GM21360 (cell line): ENCODE data around the gene MVB12B.

Experiments
- ATAC-seq: cut with Tn5 transposase; IDR thresholded peaks from one replicate; pipeline ENCODE4 v1.9.1; 2021; ENCODE audit warnings: mild to moderate bottlenecking, moderate library complexity; ENCODE audit not compliant: unreplicated experiment

MVB12B gene

DNA sequence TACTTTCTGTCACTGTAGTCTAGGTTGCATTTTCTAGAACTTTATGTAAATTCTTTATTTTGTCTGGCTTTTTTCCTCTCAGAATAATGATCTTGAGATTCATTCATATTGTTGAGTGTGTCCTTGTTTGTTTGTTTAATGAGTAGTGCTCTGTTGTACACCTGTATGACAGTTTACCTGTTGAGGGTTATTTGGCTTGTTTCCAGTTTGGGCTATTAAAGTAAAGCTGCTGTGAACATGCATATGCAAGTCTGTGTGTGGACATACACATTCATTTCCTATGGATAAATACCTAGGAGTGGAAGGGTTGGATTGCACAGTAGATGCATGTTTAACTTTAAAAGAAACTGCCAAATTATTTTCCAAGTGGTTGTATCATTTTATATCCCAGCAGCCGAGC, 30.4 kb downstream of the MVB12B start:
- no peak for ATAC-seq

DNA sequence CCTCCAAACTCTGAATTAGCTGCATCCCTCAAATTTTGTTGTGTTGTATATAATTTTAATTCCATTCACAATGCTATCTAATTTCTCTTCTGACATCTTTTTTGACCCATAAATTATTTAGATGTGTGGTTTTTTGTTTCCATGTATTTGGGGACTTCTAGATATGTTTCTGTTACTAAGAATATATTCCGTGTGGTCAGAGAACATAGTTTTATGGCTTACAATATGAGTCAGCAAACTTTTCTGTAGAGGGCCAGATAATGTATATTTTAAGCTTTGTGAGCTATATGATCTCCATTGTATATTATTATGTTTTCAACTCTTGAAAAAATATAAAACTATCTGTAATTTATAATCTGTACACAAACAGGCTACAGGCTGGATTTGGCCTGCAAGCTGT, 33.4 kb downstream of the MVB12B start:
- ATAC-seq = no peak

DNA sequence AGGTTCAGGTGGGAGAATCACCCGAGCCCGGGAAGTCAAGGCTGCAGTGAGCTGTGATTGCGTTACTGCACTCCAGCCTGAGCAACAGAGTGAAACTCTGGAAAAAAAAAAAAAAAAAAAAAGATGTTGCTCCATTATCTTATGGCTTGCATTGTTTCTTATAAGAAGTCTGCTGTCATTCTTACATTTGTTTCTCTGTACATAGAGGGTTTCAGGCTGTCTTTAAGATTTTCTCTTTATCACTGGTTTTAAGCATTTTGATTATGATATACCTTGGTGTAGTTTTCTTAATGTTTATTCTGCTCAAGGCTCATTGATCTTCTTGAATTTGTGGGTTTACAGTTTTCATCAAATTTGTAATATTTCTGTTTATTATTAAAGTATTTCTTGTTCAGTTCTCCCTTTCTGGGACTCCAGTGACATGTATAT, 35.2 kb downstream of the MVB12B start:
- ATAC-seq = no peak

DNA sequence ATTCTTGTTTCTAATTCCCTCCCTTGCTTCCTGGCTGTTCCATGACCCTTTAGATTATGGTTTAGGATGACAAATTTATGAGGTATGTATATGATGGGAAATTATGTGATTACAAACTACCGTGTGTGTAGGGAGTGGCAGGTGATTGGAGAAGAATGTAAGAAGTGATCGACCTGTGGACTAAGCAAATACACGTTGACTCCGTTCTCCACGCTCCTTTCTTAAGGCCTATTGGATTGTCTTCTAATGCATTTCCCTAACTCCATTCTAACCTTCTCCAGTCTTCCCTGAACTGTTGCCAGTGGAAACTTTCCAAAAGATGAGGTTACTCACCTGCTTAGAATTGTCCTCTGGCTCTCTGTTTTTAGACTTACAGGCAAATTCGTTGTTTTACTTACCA, 36.6 kb downstream of the MVB12B start:
- ATAC-seq = no peak

DNA sequence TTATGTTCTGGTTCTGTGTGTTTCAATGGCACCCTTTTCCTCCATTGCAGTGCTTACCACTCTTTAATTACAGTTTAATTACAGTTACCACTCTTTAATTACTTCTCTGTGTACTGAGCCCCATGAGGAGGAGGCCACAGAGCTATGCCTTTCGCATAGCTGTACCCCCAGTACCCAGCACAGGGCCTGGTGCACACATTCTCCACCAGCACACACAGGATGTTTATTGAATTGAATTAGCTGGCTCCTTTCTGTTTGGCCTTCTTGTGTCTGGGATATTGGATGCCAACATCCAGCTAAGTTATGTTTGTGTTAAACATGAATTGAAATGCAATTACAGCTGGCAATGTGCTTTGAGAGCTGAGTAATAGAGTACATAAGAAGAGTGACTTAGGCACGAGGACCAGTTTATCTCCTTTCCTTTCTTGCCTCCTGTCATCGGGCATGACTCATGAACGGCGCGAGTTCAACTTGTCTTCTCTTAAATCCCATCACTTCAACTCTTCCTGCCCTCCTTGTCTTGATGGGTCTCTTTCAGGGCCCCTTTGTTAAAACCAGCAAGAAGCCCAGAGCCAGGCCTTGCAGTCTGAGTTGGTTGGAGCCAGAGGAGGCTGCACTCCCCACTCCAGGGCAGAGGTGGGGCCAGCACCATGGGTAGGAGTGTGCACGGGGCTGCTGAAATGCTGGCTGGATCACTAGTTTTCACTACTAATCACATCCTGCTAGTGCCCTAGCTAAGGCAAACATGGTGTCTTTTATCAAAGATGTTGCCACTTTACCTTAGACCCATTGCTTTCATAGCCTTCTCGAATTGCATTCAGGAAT, 37.4 kb downstream of the MVB12B start:
- ATAC-seq = no peak

DNA sequence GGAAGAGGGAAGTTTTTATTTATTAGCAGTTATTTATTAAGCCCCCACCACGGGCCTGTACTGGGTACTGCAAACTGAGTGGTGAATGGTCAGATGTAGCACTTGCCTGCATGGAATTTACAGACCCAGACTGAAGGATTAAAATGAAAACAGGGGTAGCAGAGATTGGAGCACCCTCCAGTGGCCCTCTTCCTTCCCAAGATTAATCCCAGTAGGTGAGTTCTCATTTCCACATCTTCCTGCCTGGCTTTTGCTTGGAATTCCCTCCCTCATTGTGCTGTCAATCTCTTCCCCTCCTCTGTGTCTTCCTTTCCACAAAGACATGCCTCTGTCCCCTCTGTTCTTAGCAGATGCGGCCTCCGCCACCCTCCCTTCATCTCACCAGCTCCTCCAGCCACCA, 39.2 kb downstream of the MVB12B start:
- no peak for ATAC-seq

DNA sequence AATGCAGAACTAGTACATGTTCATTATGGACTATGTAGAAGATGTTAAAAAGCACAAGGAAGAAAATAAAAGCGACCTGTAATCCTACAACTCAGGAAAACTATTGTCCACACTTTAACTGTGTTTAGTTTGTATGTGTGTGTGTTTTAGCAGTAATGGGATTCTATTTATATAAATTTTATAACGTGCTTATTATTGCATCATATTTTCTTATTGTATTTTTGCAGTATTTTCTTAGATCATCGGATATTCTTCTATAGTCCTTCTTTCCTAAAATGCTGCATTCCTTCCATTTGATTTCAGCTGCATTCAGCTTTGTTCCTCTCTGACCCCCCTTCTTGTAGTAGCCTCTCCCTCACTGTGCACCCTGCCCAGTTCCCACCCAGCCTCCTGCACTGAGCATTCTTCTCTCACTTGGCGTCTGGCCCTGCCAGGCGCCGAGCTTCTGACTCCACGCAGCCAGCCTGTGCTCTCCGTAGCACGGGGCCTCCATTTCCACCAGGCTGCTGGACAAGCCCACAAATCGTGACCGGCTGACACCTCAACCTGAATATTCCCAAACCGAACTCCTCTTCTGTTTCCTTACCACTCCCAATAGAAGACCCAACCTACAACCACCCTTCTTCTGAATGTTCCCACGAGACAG, 39.9 kb downstream of the MVB12B start:
- ATAC-seq = no peak

DNA sequence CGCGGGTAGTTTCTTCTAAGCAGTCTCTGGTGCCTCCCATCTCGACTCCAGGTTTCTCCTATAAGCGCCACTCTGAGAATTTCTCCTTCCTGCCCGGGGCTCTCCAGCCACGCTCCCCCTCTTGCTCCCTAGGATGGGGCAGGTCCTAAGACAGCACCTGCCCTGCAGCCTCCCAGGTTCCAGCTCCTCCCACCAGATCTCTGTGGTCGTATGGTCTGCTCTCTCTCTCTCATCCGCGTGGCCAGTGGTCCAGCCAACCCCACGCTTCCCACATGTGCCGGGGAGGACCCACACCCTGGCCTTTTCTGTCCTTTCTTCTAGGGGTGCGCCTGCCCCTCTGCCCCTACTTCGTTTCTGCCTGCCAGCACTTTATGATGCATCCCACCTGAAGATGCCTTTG, 40.5 kb downstream of the MVB12B start:
- no peak for ATAC-seq

DNA sequence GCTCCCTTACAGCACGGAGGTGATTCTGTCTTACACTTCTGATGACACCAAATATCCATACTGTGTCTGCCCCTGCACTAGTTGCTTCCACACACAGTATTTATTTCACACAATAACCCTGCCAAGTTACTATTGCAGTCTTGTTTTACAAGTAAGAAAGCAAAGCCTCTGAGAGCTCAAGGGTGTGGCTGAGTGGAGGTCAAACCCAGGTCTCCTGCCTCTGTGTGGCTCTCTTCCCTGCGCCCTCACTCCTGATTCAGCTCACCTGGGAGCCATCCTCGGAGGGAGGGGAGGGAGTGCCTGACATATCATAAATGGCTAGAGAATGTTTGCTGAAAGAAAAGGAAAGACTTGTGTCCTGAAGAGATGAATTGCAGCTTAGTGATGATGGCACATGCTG, 41.0 kb downstream of the MVB12B start:
- no peak for ATAC-seq

DNA sequence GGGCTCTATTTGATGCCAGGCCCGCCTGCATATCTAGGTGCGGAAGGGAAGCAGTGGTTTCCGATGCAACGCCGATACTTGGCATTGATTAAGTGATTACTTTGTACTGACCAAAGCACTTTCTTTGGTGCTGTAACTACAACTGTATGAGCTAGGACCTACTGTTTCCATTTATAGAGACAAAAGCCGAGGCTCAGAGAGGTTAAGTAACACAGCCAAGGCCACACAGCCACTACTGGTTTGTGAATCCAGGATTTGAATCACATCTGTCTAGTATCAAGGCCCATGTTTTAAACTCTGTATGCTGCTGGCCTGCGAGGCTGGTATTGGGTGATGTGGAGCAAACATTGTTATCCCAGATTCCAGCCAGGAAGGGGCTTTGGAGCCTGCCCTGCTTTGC, 41.4 kb downstream of the MVB12B start:
- no peak for ATAC-seq

DNA sequence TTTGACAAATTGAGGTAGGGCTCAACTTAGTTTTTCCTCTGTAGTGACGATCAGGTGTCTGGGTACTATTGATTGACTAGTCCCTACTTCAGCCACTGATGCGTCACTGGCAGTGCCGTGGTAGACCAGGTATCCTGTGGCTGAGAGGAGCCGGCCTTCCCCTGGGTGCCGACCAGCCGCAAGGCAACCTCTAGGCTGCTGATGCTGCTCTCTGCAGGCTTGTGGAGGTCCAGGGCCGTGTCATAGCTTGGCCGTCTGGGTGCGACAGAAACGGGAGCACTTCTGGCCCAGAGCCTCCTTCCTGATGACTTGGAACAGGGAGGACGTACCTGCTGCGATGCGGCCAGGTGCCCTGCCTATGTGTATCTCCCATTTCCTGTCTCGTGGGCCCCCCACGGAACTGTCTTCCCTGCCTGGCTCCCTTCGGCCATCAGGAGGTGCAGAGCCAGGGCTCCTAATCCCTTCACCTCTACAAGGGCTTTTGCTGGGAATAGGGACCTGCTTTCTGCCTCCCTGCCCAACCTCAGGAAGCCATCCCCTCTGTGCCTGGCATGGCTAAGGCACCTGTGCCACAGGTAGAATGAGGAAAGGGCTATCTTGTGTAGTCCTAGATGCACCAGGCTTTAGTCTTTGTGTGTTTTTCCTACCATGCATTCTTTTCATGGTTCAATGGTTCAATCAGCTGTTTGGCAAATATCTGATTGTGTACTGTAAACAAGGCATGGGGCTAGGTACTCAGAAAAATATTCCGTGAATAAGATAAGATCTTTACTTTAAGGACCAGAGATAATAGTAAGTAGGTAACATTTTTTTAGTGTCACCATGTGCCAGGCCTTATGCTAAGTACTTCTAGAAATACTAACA, 44.6 kb downstream of the MVB12B start:
- no peak for ATAC-seq

DNA sequence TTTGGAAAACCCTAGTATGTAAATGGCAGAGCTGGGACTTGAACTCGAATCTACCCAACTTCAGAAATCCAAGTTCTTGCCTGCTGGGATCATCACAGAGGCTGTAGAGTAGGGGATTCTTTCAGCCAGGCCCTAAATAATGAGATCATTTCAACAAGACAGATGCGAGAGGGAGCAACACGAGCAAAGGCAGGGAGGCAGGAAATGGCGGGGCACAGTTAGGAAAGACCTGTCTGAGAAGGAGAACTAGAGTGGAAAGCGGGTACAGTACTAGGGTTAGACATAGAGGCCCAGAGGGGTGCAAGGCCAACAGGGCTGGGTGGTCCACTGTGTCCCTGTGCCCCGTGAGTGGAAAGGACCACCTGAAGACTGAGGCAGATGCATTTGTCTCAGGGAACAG, 46.1 kb downstream of the MVB12B start:
- ATAC-seq = no peak

DNA sequence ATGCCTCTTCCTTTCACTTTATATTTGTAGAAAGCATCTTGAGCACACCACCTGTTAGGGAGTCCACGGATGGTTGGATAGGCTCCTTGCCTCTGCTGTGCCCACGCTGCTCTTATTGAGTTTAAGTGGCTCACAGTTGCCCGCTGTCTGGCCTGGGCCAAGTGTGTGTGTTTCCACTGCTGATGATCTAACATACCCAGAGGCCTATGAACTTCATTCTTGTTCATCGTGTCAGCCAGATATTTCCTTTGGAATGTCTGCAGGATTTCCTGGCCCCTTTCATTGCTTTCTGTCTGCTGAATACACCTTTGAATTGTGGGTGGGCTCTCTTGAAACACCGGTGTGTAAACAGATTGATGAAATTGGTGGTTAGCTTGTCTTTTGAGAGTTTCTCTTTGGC, 46.6 kb downstream of the MVB12B start:
- ATAC-seq = no peak

DNA sequence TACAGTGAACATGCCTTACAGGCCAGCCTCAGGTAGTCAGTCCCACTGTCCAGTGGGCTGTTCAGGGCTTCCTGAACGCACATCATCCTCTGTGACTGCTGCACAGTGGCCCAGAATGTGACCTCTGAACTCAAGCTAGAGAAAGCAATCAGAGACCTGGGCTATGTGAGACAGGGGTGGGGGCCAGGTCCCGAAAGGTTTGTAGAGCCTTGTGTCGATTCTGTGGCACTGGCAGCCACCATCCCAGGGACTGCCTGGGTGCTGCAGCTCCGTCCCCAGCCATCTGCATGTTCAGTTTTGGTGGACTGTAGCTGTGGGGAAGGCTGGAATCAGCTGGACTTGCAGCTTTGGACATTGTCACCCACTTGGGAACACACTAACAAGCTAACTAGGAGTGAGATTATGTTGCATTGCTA, 47.7 kb downstream of the MVB12B start:
- ATAC-seq = no peak

DNA sequence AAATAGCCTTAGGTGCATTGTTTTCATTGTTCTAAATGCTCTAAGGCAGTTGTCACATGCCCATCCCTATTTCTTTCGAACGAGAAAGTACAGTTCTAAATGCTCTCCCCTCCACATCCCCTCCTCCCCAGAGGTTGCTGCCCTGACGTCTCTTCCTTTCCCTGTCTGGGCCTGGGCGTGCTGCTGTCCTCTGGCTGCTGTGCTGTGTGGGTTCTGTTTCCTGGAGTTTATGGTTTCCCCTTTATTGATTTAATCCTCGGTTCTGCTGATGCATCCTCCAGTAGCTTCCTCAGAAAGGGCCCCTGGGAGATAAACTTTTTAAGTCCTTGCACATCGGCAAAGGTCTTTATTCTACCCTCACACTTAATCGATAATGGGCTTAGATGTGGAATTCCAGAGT, 48.8 kb downstream of the MVB12B start:
- no peak for ATAC-seq

DNA sequence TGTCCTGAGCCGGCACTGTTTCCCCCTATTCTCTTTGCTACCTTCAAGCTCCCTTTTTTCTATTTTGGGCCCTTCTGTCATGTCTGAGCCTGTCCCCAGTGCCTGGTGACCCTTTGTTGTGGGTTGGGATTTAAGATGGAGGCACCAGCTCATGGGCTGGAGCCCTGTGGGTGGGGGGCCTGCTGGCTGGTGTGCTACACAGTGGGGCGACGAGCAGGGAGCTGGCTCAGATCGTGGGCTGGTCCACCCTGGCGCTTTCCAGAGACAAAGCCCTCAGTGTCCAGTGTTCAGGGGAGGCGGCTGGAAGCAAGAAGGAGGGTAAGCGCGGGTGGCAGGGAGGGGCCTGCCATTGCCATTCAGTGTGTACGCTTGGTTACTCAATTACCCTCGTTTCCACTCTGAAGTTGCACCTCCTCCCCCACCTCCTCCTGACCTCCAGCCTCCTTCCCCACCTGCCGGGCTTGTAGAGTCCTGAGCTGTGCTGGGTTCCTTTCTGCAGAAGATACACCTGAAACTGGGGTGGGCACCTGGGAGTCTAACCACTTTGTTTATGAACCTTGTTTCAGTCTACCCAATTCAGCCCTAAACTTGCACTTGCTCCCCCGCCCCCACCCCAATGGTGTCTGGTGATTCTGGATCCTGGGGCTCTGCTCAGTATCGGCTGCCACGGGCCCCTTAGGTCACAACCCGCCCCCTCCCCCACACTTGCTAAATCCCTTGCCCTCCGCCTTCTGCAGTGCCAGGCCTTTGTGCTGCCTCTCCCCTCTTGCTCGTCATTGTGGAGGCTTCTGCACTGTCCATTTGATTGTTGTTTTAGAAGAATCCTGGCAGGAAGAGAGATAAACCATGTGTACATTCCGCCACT, 49.9 kb downstream of the MVB12B start:
- ATAC-seq = no peak

DNA sequence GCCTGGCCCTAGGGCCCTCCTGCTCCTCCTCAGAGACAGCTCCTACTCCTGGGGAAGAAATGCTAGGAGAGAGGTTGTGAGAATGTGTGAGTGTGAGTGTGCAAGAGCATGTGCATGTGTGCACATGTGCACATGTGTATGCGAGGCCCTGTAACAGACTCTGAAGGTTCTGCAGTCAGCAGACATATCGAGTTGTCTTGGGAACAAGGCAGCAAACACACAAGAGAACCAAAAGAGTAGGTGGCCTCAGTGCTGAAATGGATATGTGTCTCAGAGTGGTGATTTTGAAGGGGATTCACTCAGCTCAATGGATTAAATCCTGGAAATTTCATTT, 50.5 kb downstream of the MVB12B start:
- ATAC-seq = no peak

DNA sequence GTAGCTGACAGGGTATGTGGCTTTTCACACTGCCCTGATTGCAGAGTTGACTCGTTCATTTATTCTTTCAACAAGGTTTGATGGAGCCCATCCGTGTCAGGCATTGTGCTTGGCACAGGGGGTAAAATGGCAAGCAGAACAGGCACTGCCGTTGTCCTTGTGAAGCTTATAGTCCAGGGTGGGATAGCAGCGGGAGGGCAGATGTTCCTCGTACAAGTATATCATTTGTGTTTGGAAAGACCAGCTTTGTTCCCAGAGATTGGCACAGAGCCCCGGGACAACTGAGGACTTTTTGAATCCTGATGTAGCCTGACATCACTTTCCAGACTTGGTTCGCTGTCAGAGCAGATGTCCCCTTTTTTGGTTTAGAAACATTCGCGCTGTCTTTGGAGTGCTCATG, 50.9 kb downstream of the MVB12B start:
- ATAC-seq = no peak

DNA sequence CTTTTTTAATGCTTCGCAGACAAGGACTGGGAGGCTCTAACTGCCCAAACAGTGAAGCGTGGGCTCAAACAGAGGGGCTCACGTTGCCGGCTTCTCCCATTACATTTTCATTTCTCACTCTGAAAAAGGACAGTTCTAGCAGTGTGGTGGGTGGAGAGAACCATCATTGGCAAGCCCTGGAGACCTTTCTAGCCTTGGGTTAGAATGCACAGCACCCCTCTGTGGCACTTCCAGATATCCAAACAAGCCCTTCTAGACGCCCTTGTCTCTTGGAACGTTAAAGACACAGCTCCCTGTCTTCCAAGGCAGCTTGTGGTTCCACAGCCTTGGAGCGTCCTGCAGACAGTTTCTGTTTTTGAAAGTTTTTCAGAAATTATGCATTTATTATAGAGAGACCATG, 52.1 kb downstream of the MVB12B start:
- ATAC-seq = no peak

DNA sequence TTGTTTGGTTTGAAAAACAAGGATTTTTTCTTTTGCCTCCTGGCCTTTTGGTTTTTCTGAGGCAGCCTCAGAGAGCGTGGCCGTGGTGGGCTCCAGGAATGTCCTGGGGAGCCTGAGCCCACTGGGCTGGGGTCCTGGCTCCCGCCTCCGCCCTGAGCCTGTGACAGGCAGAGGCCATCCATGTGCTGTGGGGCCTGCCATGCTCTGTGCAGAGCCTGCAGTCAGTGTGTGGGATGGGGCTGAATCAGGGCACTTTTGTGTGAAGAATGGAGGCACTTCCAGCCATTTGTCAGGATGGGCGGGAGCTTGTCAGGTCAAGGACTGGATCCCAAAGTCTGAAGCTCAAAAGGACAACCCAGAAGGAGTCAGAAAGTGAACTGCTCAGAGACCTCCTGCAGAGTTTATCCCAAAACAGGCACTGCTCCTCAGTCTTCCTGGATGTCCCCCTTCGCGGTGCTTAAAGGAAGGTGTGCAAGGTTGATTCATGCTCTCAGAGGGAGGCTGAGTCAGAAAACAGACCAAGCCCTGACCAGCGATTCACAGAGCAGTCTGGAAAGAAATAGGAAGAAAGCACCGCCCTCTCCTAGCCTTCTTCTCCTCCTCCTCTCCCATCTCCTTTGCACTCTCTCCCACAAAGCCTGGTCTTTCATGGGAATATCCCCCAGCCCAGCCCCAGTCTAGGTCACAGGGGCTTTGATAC, 53.2 kb downstream of the MVB12B start:
- no peak for ATAC-seq
